Stimulated activated CD4-positive, alpha-beta T cell treated with anti-CD3 and anti-CD28 coated beads, Interleukin-1b, Interleukin-23, amount 100 ng/mL, for 4 hours (primary cell): ENCODE measurements around the gene SIMC1.
"Not testable (repeated sequence)": the region's sequence is repeated elsewhere in the genome, so short reads cannot be mapped to it uniquely, and the experiment has no call there.

ENCODE experiments used
- DNase-seq, 2 donors: peaks; one replicate each; pipeline ENCODE4 v3.0.0-alpha.2; 2020; ENCODE audit warnings: low read depth in 2 of 2

The SIMC1 gene

GRCh38 chr5:176237971-176238644 lies at the start of gene SIMC1:
SIMC1 (plus strand) TSS chr5:176238424; CDS start chr5:176238509, 85 bp downstream.
- peak; percentile 51 to 64 for DNase-seq

- no peak for DNase-seq
Observed at GRCh38 chr5:176188506-176189193, 49.6 kb upstream of the SIMC1 start.

- no peak for DNase-seq
Observed at GRCh38 chr5:176189857-176190256, 48.4 kb upstream of the SIMC1 start.

- no peak for DNase-seq
Observed at GRCh38 chr5:176190886-176191755, 47.1 kb upstream of the SIMC1 start.

GRCh38 chr5:176192094-176192721 lies 46.0 kb upstream of the SIMC1 start:
- DNase-seq: no peak

- not testable (repeated sequence) for DNase-seq
Observed at GRCh38 chr5:176192722-176193117, 45.5 kb upstream of the SIMC1 start.

- not testable (repeated sequence) for DNase-seq
Observed at GRCh38 chr5:176193636-176194035, 44.6 kb upstream of the SIMC1 start.

GRCh38 chr5:176194238-176195083 lies 43.8 kb upstream of the SIMC1 start:
- DNase-seq: not testable (repeated sequence)

GRCh38 chr5:176195084-176195413 lies 43.2 kb upstream of the SIMC1 start:
- DNase-seq: not testable (repeated sequence)

GRCh38 chr5:176195487-176196207 lies 42.6 kb upstream of the SIMC1 start:
- not testable (repeated sequence) for DNase-seq

- DNase-seq: not testable (repeated sequence)
Observed at GRCh38 chr5:176196781-176197180, 41.4 kb upstream of the SIMC1 start.

GRCh38 chr5:176197234-176197858 lies 40.9 kb upstream of the SIMC1 start:
- DNase-seq: not testable (repeated sequence)

- not testable (repeated sequence) for DNase-seq
Observed at GRCh38 chr5:176198299-176198698, 39.9 kb upstream of the SIMC1 start.

GRCh38 chr5:176198991-176199733 lies 39.1 kb upstream of the SIMC1 start:
- not testable (repeated sequence) for DNase-seq

GRCh38 chr5:176199803-176200399 lies 38.3 kb upstream of the SIMC1 start:
- not testable (repeated sequence) for DNase-seq

- DNase-seq: no peak
Observed at GRCh38 chr5:176201811-176202210, 36.4 kb upstream of the SIMC1 start.

- DNase-seq: no peak
Observed at GRCh38 chr5:176203086-176203485, 35.1 kb upstream of the SIMC1 start.

GRCh38 chr5:176203535-176203934 lies 34.7 kb upstream of the SIMC1 start:
- not testable (repeated sequence) for DNase-seq
